Ishikawa (cell line): ENCODE measurements around the gene RYR2.

Experiments used
- CEBPB ChIP-seq: IDR thresholded peaks from 2 replicates; pipeline ENCODE4 v1.6.1; 2012
- CREB1 ChIP-seq: IDR thresholded peaks from 2 replicates; pipeline ENCODE4 v1.6.1; 2012; ENCODE audit warnings: low read depth
- EGR1 ChIP-seq: IDR thresholded peaks from 2 replicates; pipeline ENCODE4 v1.6.1; 2012
- EP300 ChIP-seq: IDR thresholded peaks from 2 replicates; pipeline ENCODE4 v1.6.1; 2012; ENCODE audit warnings: borderline replicate concordance
- FOXM1 ChIP-seq: IDR thresholded peaks from 2 replicates; pipeline ENCODE4 v1.6.1; 2012; ENCODE audit warnings: low read depth, borderline replicate concordance
- MAX ChIP-seq: IDR thresholded peaks from 2 replicates; pipeline ENCODE4 v1.6.1; 2012
- NFIC ChIP-seq: IDR thresholded peaks from 2 replicates; pipeline ENCODE4 v1.6.1; 2012
- RAD21 ChIP-seq: IDR thresholded peaks from 2 replicates; pipeline ENCODE4 v1.6.1; 2012; ENCODE audit warnings: low read depth
- REST ChIP-seq: IDR thresholded peaks from 2 replicates; pipeline ENCODE4 v1.6.1; 2012; ENCODE audit warnings: low read depth, mild to moderate bottlenecking
- TAF1 ChIP-seq: IDR thresholded peaks from 2 replicates; pipeline ENCODE4 v1.6.1; 2012; ENCODE audit warnings: low read depth, mild to moderate bottlenecking
- TCF12 ChIP-seq: IDR thresholded peaks from 2 replicates; pipeline ENCODE4 v1.6.1; 2012; ENCODE audit warnings: low read depth
- TEAD4 ChIP-seq: IDR thresholded peaks from 2 replicates; pipeline ENCODE4 v1.6.1; 2012
- USF1 ChIP-seq: IDR thresholded peaks from 2 replicates; pipeline ENCODE4 v1.6.1; 2012
- YY1 ChIP-seq: IDR thresholded peaks from 2 replicates; pipeline ENCODE4 v1.6.1; 2012; ENCODE audit warnings: low read depth
- ZBTB7A ChIP-seq: IDR thresholded peaks from 2 replicates; pipeline ENCODE4 v1.6.1; 2012; ENCODE audit warnings: low read depth

Gene RYR2

GRCh38 chr1:236998546-236998945, 43.4 kb upstream of the RYR2 start:
- no peak for TF ChIP-seq USF1
- no peak for TF ChIP-seq YY1
- TF ChIP-seq MAX = no peak
- no peak for TF ChIP-seq TCF12
- TF ChIP-seq EP300 = no peak
- no peak for TF ChIP-seq EGR1
- no peak for TF ChIP-seq TAF1
- TF ChIP-seq NFIC = no peak
- TF ChIP-seq REST = no peak
- TF ChIP-seq FOXM1 = no peak
- no peak for TF ChIP-seq TEAD4
- TF ChIP-seq ZBTB7A = no peak
- no peak for TF ChIP-seq CEBPB
- no peak for TF ChIP-seq RAD21
- TF ChIP-seq CREB1 = no peak

GRCh38 chr1:237000191-237000590, 41.8 kb upstream of the RYR2 start:
- TF ChIP-seq TEAD4 (no peak), CEBPB (no peak), TAF1 (no peak), NFIC (no peak), USF1 (no peak), EP300 (no peak), MAX (no peak), YY1 (no peak), RAD21 (no peak), TCF12 (no peak), ZBTB7A (no peak)

GRCh38 chr1:237003516-237003915, 38.5 kb upstream of the RYR2 start:
- TF ChIP-seq EP300 (no peak), TCF12 (no peak), NFIC (no peak), YY1 (no peak), ZBTB7A (no peak), TEAD4 (no peak), RAD21 (no peak), CEBPB (no peak), USF1 (no peak), EGR1 (no peak), MAX (no peak), REST (no peak), FOXM1 (no peak), CREB1 (no peak), TAF1 (no peak)

GRCh38 chr1:237004116-237004515, 37.9 kb upstream of the RYR2 start, which contains the start of gene MT1HL1:
TSS of gene MT1HL1 (minus strand) at chr1:237004441. CDS start at chr1:237004372, 69 bp downstream.
- no peak for TF ChIP-seq USF1
- TF ChIP-seq REST = no peak
- TF ChIP-seq CEBPB = no peak
- no peak for TF ChIP-seq NFIC
